ENCODE data around the gene PTCD3.

GRCh38 chr2:86174445-86174844 is 68.4 kb downstream of the PTCD3 start:
- TF ChIP-seq CTCF (conservative IDR thresholded peaks at IDR 0.05; ENCODE audit: low read depth, low read length) (no peak), POLR2A (IDR thresholded peaks at IDR 0.05; ENCODE audit: low read depth, low read length) (no peak), RFX5 (IDR thresholded peaks at IDR 0.05; ENCODE audit: low read depth, low read length) (no peak), CHD1 (IDR thresholded peaks at IDR 0.05; ENCODE audit: low read depth, low read length) (no peak), SMC3 (IDR thresholded peaks at IDR 0.05; ENCODE audit: low read depth, low read length) (no peak), BHLHE40 (IDR thresholded peaks at IDR 0.05; ENCODE audit: low read depth, low read length) (no peak), MAFK (IDR thresholded peaks at IDR 0.05; ENCODE audit: low read depth, low read length) (no peak), CEBPB (IDR thresholded peaks at IDR 0.05; ENCODE audit: low read depth, low read length) (no peak), RAD21 (IDR thresholded peaks at IDR 0.05; ENCODE audit: low read length) (no peak), MAZ (IDR thresholded peaks at IDR 0.05; ENCODE audit: borderline replicate concordance, low read depth, low read length) (no peak), ELK1 (IDR thresholded peaks at IDR 0.05; ENCODE audit: borderline replicate concordance, low read depth, low read length) (no peak), NFE2L2 (IDR thresholded peaks at IDR 0.05; ENCODE audit: low read depth, low read length) (no peak)
